ENCODE results near the gene FAF2. TPM values are rescaled to one million over a fixed set of nuclear protein-coding genes. Genes with fewer than 3 reads are reported as not detected.

FAF2 gene
- total RNA-seq, 1 donor from 2014 or later: 25.0 TPM

- no peak for DNase-seq (ENCODE audit: low read depth)
Observed at GRCh38 chr5:176530393-176530982, 82.3 kb downstream of the FAF2 start.

- peak; percentile 58 for DNase-seq (ENCODE audit: low read depth)
Observed at GRCh38 chr5:176530983-176531901, 83.1 kb downstream of the FAF2 start.

- no peak for DNase-seq (ENCODE audit: low read depth)
Observed at GRCh38 chr5:176531902-176532493, 83.8 kb downstream of the FAF2 start.

- no peak for DNase-seq (ENCODE audit: low read depth)
Observed at GRCh38 chr5:176532795-176533194, 84.6 kb downstream of the FAF2 start.

GRCh38 chr5:176533390-176533789 is 85.2 kb downstream of the FAF2 start:
- DNase-seq (ENCODE audit: low read depth): no peak

- DNase-seq (ENCODE audit: low read depth): no peak
Observed at GRCh38 chr5:176533894-176534611, 85.9 kb downstream of the FAF2 start.

- DNase-seq (ENCODE audit: low read depth): no peak
Observed at GRCh38 chr5:176534640-176535039, 86.5 kb downstream of the FAF2 start.

- peak; percentile 19 for DNase-seq (ENCODE audit: low read depth)
Observed at GRCh38 chr5:176535101-176535663, 87.0 kb downstream of the FAF2 start.

GRCh38 chr5:176535664-176536131 is 87.5 kb downstream of the FAF2 start:
- DNase-seq (ENCODE audit: low read depth): peak; percentile 31

GRCh38 chr5:176536132-176536901 is 88.1 kb downstream of the FAF2 start:
- peak; percentile 88 for DNase-seq (ENCODE audit: low read depth)

GRCh38 chr5:176536902-176537553 is 88.8 kb downstream of the FAF2 start, which contains the start of gene RNF44:
Gene RNF44, minus strand, starts transcription at chr5:176537402. Its CDS starts 4,930 bp downstream, at chr5:176532472.
- peak; percentile 98 for DNase-seq (ENCODE audit: low read depth)

- DNase-seq (ENCODE audit: low read depth): peak; percentile 99
Observed at GRCh38 chr5:176537554-176538229, 89.5 kb downstream of the FAF2 start.

GRCh38 chr5:176538230-176538988 is 90.2 kb downstream of the FAF2 start:
- DNase-seq (ENCODE audit: low read depth): no peak

- DNase-seq (ENCODE audit: low read depth): no peak
Observed at GRCh38 chr5:176538989-176539384, 90.8 kb downstream of the FAF2 start.

GRCh38 chr5:176540476-176540899 is 92.3 kb downstream of the FAF2 start:
- no peak for DNase-seq (ENCODE audit: low read depth)

GRCh38 chr5:176540956-176541337 is 92.8 kb downstream of the FAF2 start:
- no peak for DNase-seq (ENCODE audit: low read depth)

GRCh38 chr5:176541338-176542134 is 93.4 kb downstream of the FAF2 start:
- no peak for DNase-seq (ENCODE audit: low read depth)

Measured in myocyte (in vitro differentiated cells).